K562 (cell line): Measurements from ENCODE around the gene C4A. TPM values are rescaled to one million over a fixed set of nuclear protein-coding genes. Genes with fewer than 3 reads are reported as not detected.

ENCODE experiments used
- CBX1 ChIP-seq: sonication (generic); IDR thresholded peaks from 2 replicates; pipeline ENCODE4 v1.6.1; 2016; ENCODE audit warnings: antibody characterized with exemption, low read depth, mild to moderate bottlenecking
- CREBBP ChIP-seq: IDR thresholded peaks from one replicate; pipeline ENCODE4 v1.6.1; 2012; ENCODE audit warnings: low read depth, mild to moderate bottlenecking, control low read depth, inconsistent platforms, low read length
- EWSR1 ChIP-seq: fragments of 450-650 bp; IDR thresholded peaks from 2 replicates; pipeline ENCODE4 v1.6.1; 2018; ENCODE audit warnings: borderline replicate concordance, mild to moderate bottlenecking, low read depth, moderate library complexity; ENCODE audit not compliant: partially characterized antibody
- JUND ChIP-seq, 2 experiments: IDR thresholded peaks; 2 replicates in 1 of 2; 3 replicates in 1 of 2; pipeline ENCODE4 v1.6.1; 2011; ENCODE audit warnings: borderline replicate concordance in 2 of 2, low read depth in 2 of 2, low read length in 2 of 2, improper control_type of control experiment in 1 of 2, missing biosample characterization in 1 of 2, missing genetic modification characterization in 1 of 2, missing genetic modification reagents in 1 of 2
- KDM4B ChIP-seq, 2 experiments: fragments of 450-650 bp in 1 of 2; sonication (generic) in 1 of 2; IDR thresholded peaks; 2 replicates each; pipeline ENCODE4 v1.6.1; 2016 to 2017; ENCODE audit warnings: borderline replicate concordance in 2 of 2, antibody characterized with exemption in 1 of 2, low read depth in 1 of 2, mild to moderate bottlenecking in 1 of 2
- LARP7 ChIP-seq: fragments of 450-650 bp; IDR thresholded peaks from 2 replicates; pipeline ENCODE4 v1.6.1; 2016
- NCOR1 ChIP-seq: fragments of 450-650 bp; IDR thresholded peaks from 2 replicates; pipeline ENCODE4 v1.6.1; 2016; ENCODE audit warnings: mild to moderate bottlenecking, moderate library complexity
- PCBP1 ChIP-seq: fragments of 200-400 bp; formaldehyde crosslinking; IDR thresholded peaks from 2 replicates; pipeline ENCODE4 v1.6.1; 2018; ENCODE audit warnings: mild to moderate bottlenecking, low read depth, low read length; ENCODE audit not compliant: poor library complexity, severe bottlenecking
- SAFB2 ChIP-seq: fragments of 200-400 bp; formaldehyde crosslinking; IDR thresholded peaks from 2 replicates; pipeline ENCODE4 v1.6.1; 2018; ENCODE audit warnings: borderline replicate concordance, low read length, low read depth, moderate library complexity; ENCODE audit not compliant: severe bottlenecking
- TCFL5 ChIP-seq: fragments of 250-450 bp; sonication (Bioruptor Pico); conservative IDR thresholded peaks from 2 replicates; pipeline ENCODE4 v1.6.1; 2021; ENCODE audit warnings: mild to moderate bottlenecking, moderate library complexity, matching md5 sums
- ZFP36 ChIP-seq: fragments of 150-350 bp; IDR thresholded peaks from 2 replicates; pipeline ENCODE4 v1.6.1; 2018; ENCODE audit warnings: low read length, low read depth; ENCODE audit not compliant: partially characterized antibody
- ZFPM2 ChIP-seq: fragments of 250-450 bp; sonication (Bioruptor Pico); IDR thresholded peaks from 2 replicates; pipeline ENCODE4 v1.5.1; 2022; ENCODE audit warnings: mild to moderate bottlenecking
- ZKSCAN8 ChIP-seq: fragments of 200-800 bp; sonication (Bioruptor generic); IDR thresholded peaks from 2 replicates; pipeline ENCODE4 v1.6.1; 2016; ENCODE audit warnings: missing genetic modification characterization, missing compliant biosample characterization
- ZNF408 ChIP-seq: fragments of 250-450 bp; sonication (Bioruptor Pico); IDR thresholded peaks from 2 replicates; pipeline ENCODE4 v1.4.0; 2020; ENCODE audit warnings: low read depth, mild to moderate bottlenecking, moderate library complexity
- ZNF507 ChIP-seq: conservative IDR thresholded peaks from 2 replicates; pipeline ENCODE4 v1.6.1; 2017; ENCODE audit warnings: missing genetic modification characterization, missing compliant biosample characterization
- polyA plus RNA-seq, 8 experiments: library from polyadenylated mRNA; depleted of rRNA in 4 of 8; stranded (reverse) in 5 of 8; unstranded in 3 of 8; fragments of >200 nt; fragmentation: Nextera tagmentation in 2 of 8; fragmentation: Illumina TruSeq in 1 of 8; extraction: Ambion mirVana in 2 of 8; extraction: Trizol in 1 of 8; gene quantifications; 2 replicates each; pipeline versions ENCODE4 v1.2.1 to v1.2.3, GENCODE V29; 2011 to 2014; ENCODE audit warnings: inconsistent platforms in 1 of 8, missing spikeins in 1 of 8
- total RNA-seq, 7 experiments: library from RNA; depleted of rRNA in 6 of 7; stranded (reverse); fragments of >200 nt in 6 of 7; fragmentation: Illumina TruSeq in 2 of 7; extraction: Trizol in 2 of 7; gene quantifications; 2 replicates each; pipeline versions ENCODE4 v1.2.1 to v1.2.3, GENCODE V29; 2011 to 2021; ENCODE audit warnings: low replicate concordance in 1 of 7
- TF ChIP-seq, protein P1 (sequence below): fragments of 250-450 bp; sonication (Bioruptor Pico); IDR thresholded peaks from 2 replicates; pipeline ENCODE4 v1.5.0; 2021; ENCODE audit warnings: mild to moderate bottlenecking, moderate library complexity
- TF ChIP-seq, protein P2 (sequence below): fragments of 450-650 bp; IDR thresholded peaks from 2 replicates; pipeline ENCODE4 v1.6.1; 2016; ENCODE audit warnings: antibody characterized with exemption
- TF ChIP-seq, protein P3 (sequence below): fragments of 250-450 bp; sonication (Bioruptor Pico); IDR thresholded peaks from 2 replicates; pipeline ENCODE4 v1.4.0; 2020; ENCODE audit warnings: mild to moderate bottlenecking
- TF ChIP-seq, protein P4 (sequence below): fragments of 450-650 bp; formaldehyde crosslinking; IDR thresholded peaks from 2 replicates; pipeline ENCODE4 v1.4.0; 2020; ENCODE audit warnings: mild to moderate bottlenecking, moderate library complexity

The C4A gene
- total and polyA plus RNA-seq, 9 of the 15 experiments (the other 6 are each of a cell fraction or from before 2014, with no cell fraction given), result 0.27 to 7.6 (median 5.0) TPM

DNA sequence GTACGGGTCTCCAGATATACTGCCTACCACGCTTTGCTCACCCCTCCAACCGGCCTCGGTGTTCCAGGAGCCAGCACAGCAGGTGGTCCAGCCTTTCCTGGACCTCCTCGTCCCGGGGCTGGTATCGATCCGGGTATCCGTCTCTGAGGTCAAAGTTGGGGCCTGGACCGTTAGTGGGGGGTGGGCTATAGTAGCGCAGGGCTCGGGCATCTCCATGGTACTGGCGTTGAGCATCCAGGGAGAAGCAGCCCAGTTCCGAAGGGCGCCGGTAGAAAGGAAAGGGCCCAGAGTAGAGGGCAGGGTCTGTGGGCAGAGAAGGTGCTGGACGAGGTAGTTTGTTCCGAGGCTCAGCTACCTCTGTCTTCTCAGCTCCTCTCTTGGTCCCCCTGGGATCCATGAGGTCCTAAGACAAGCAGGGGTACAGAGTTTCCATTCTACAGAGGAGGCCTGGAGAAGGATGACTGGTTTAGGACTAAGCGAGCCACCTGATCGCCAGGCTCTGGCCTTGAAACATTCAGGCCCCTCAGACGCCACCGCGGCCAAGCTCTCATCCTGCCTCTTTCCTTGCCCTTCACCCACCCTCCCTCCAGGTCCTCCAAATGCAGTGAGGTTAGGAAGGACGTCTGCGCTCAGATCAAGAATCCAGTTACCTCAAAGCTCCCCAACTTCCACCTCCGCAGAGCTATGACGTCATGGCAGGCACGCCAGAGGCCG lies 10.4 kb upstream of the C4A start (continued):
- TF ChIP-seq, protein P1, sequence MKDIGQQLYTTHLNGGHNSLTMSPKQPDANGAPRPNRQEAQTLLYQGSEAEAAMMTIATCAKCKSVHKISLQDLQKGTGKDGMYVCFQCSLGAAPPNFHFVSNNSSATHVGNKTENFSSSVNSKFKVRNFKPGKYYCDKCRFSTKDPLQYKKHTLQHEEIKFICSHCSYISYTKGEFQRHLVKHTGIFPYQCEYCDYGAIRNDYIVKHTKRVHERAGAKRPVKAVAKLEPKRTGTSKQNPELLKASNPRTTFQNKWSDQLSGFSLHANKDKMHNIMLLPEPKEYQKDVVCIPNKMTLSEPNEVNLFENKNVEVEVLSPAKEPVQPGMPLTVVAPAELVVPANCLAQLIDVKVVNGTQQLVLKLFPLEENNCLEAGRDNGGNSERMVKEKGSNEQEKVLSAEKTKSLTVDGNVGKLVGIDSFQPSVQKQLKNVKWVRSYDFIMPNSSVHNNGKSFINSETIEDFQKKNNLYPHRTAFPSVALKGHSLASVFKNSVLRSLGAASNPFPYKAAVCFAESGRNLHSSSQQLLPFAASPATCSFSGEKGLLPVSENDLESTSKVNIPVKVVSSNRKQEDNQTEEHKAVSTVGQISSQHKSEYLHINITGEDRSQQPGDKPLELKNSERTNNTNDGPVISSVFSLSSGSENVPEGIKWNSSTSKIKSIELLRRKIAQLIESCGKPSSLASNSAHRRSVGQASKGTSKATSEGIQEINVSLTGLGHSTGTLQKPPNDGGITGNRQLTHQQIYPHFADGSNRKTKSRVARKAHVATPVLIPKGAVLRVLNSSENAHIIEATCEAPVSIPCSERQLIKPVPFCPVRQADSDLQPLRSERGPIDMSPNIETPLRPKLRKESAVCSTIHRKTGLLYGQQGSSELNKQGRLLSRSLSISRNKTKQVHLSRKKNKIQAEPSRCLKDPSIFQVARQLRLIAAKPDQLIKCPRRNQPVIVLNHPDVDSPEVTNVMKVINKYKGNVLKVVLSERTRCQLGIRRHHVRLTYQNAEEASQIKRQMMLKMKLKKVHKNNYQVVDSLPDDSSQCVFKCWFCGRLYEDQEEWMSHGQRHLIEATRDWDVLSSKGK, result 0 out of 2 replicates have a peak, but pooled peaks have one; percentile 25
- TF ChIP-seq, protein P2, sequence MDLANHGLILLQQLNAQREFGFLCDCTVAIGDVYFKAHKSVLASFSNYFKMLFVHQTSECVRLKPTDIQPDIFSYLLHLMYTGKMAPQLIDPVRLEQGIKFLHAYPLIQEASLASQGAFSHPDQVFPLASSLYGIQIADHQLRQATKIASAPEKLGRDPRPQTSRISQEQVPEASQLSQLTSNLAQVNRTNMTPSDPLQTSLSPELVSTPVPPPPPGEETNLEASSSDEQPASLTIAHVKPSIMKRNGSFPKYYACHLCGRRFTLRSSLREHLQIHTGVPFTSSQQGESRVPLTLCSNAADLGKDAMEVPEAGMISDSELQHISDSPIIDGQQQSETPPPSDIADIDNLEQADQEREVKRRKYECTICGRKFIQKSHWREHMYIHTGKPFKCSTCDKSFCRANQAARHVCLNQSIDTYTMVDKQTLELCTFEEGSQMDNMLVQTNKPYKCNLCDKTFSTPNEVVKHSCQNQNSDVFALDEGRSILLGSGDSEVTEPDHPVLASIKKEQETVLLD, result no peak
- TF ChIP-seq ZFPM2 (CRISPR knock-in tag) (no peak), ZFP36 (no peak), TCFL5 (no peak), ZNF507 (tag) (no peak), CREBBP (no peak), ZKSCAN8 (no peak), EWSR1 (no peak), ZNF408 (CRISPR knock-in tag) (peak; percentile 75; the same call in 1 of the 2 replicates), JUND (IDR thresholded peaks at IDR 0.05; ENCODE audit: borderline replicate concordance, low read depth, low read length) (peak; percentile 98), JUND (tag; IDR thresholded peaks at IDR 0.05; ENCODE audit: borderline replicate concordance, low read depth, low read length) (no peak; the same call in 1 of the 3 replicates), KDM4B (IDR thresholded peaks at IDR 0.05; ENCODE audit: borderline replicate concordance in 2 of 2, low read depth in 1 of 2) (no peak), LARP7 (0 out of 2 replicates have a peak, but pooled peaks have one; percentile 27), SAFB2 (no peak), NCOR1 (0 out of 2 replicates have a peak, but pooled peaks have one; percentile 14), CBX1 (no peak), PCBP1 (no peak)
- TF ChIP-seq, protein P3, sequence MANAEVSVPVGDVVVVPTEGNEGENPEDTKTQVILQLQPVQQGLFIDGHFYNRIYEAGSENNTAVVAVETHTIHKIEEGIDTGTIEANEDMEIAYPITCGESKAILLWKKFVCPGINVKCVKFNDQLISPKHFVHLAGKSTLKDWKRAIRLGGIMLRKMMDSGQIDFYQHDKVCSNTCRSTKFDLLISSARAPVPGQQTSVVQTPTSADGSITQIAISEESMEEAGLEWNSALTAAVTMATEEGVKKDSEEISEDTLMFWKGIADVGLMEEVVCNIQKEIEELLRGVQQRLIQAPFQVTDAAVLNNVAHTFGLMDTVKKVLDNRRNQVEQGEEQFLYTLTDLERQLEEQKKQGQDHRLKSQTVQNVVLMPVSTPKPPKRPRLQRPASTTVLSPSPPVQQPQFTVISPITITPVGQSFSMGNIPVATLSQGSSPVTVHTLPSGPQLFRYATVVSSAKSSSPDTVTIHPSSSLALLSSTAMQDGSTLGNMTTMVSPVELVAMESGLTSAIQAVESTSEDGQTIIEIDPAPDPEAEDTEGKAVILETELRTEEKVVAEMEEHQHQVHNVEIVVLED (CRISPR knock-in tag), result no peak
- TF ChIP-seq, protein P4, sequence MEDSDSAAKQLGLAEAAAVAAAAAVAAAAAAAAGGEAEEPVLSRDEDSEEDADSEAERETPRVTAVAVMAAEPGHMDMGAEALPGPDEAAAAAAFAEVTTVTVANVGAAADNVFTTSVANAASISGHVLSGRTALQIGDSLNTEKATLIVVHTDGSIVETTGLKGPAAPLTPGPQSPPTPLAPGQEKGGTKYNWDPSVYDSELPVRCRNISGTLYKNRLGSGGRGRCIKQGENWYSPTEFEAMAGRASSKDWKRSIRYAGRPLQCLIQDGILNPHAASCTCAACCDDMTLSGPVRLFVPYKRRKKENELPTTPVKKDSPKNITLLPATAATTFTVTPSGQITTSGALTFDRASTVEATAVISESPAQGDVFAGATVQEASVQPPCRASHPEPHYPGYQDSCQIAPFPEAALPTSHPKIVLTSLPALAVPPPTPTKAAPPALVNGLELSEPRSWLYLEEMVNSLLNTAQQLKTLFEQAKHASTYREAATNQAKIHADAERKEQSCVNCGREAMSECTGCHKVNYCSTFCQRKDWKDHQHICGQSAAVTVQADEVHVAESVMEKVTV, result peak; percentile 42; the same call in 1 of the 2 replicates
